Forelimb muscle (tissue), 1 donor: Measurements from ENCODE around the gene ARHGEF28. TPM values are rescaled to one million over a fixed set of nuclear protein-coding genes. Genes with fewer than 3 reads are reported as not detected.

ENCODE experiments used
- DNase-seq: peaks from one replicate; pipeline ENCODE4 v3.0.0-alpha.2; 2013; ENCODE audit warnings: low read depth
- polyA plus RNA-seq: library from polyadenylated mRNA; unstranded; fragments of 120-200 nt; gene quantifications from one replicate; pipeline ENCODE4 v1.2.1, GENCODE V29; 2013; ENCODE audit not compliant: insufficient read length

The ARHGEF28 gene
- polyA plus RNA-seq, 1 donor = 2.7 TPM

DNA sequence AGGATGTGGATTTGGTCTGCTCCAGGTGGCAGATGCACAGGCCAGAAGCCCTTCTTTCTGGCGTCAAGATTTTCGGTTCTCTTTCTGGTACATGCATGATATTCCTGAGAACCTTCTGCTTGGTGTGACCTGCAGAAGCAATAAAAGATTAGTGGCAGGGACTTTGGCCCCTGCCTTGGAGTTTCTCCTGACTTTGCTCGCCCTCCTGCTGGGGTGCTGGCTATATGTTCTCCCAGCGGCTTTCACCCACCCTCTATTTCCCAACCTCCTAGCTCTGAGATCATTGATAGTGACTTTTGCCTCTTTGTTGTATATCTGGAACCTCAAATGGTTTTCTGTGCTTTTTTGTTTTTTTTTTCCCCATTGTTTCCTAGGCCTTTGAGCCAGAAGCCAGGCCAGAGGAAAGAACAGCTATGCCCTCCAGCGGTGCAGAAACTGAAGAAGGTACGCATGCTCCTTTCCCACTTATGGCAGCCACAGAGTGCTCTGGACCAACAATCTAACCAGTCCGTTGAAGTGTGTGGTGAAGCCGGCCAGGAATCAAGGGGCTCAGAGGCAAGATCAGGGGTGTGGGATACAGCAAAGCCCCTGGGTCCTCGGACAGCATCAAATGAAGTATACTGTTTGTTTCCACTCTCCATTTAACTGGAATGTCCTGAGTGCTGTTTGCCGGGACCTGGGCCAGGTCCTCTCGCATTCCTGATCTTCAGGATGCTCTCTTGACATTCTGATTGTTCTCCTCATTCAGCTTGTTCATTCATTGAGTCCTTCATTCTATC lies 154.5 kb downstream of the ARHGEF28 start:
- no peak for DNase-seq

DNA sequence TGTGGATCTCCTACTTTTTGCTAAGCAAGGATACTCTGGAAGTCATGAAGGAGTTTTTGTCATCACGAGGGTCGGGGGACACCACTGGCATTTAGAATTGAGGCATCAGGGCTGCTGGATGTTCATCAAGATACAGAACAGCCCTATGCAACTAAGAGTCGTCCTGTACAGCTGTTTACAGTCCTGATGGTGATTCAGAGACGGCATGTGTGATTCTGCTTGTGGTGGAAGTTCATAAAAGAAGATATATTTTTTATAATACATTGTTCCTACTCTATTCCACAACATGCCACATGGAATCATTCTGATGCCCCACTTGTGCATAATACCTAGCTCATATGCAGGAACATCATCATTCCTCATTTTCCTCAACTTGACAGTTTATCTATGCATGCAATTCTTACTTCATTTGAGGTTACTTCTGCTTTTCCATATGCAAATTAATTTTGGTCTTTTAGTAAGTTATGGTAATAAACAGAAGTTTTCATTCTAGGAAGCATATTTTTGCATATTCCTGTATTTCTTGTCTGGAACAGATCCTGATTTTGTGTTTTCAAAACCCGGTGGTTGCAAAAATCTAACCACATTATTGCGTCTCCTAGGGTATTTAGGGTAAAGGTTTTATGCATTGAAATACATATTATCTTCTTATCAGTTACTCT lies 155.2 kb downstream of the ARHGEF28 start:
- DNase-seq = no peak

DNA sequence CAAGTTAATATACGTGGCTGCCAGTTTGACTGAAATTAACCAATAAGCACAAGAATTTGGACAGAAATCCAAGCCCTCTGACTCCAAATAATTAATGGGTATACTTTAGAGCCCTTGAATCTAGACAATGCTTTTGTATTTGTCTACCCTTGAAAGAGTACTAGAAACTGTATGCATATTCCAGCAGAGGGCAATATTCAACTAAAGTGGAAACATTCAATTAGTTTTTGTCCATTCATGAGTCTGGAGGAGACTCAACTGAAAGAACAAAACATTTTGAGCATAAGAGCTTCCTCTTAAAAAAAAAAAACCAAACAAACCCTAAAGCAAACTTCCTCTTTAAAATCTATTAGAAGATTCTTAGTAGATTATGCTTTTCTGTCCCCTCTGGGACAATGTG lies 157.8 kb downstream of the ARHGEF28 start:
- DNase-seq = no peak

DNA sequence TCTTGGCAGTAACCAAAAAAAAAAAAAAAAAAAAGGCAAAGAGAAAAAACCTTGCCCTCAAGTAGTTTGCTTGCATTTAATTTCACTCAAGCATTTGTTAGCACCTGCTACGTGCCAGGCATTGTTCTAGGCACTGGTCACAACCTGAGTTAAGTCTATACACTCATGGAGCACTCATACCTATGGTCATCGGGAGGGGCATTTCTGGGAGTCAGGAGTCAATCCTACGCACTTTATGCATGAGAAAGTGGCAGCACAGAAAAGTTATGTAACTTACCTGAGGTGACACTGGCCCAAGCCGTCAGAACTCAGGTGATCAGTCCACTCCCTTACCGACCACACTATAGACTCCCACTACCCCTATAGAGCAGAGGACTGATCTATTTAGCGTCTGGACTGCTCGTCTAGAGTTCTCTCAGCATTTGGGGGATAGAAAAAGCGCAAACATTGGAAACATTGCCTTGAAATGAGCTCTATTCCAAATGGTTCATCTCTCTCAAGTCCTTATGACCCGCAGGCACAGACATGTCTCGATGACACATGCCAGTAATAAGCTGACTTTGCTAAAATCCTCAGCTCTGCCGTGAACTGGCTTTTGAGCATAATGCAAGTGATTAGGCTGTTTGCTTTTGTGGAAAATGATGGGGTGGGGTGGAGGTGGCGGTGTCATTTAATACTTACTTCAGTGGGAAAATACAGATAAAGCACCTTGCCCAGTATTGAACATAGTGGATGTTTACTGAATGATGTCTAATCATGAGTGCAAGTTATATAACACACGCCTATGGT lies 160.2 kb downstream of the ARHGEF28 start:
- no peak for DNase-seq

DNA sequence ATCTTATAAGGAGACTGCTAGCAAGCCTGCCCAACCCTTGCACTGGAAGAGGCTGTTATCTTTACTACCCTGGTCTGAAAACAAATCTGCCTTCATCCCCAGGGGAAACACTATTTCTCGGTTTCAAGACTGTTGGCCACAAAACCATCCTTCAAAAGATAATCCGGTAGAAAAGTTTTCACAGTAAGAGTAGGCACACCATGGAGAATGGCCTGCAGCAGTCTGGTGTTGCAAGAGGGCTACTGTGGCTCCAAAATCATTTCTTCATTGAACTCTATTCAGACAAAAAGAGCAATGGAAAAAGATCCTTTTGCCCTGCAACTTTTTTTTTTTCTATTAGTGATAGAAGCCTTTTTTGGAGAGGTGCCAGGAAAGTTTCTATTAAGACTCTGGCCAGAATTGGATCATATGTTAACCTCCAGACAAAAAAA lies 163.9 kb downstream of the ARHGEF28 start:
- DNase-seq = no peak

DNA sequence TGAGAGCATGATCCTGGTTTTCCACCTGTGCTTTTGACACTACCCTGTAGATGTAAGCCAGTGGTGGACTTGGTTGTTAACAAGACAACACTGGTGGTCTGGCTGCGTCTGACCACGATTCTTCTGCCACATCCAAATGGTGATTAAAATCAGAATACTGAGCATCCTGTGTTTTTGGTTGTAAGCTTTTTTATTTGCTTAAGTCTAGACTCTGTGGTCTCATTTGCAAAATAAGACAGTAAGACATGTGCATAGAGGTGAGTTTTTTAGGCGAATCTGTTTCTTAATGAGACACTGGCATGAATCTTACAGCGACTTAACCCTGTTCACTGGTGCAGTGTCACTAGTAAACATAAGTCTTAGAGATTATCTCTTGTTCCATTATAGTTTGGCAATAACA lies 165.4 kb downstream of the ARHGEF28 start:
- DNase-seq = no peak

DNA sequence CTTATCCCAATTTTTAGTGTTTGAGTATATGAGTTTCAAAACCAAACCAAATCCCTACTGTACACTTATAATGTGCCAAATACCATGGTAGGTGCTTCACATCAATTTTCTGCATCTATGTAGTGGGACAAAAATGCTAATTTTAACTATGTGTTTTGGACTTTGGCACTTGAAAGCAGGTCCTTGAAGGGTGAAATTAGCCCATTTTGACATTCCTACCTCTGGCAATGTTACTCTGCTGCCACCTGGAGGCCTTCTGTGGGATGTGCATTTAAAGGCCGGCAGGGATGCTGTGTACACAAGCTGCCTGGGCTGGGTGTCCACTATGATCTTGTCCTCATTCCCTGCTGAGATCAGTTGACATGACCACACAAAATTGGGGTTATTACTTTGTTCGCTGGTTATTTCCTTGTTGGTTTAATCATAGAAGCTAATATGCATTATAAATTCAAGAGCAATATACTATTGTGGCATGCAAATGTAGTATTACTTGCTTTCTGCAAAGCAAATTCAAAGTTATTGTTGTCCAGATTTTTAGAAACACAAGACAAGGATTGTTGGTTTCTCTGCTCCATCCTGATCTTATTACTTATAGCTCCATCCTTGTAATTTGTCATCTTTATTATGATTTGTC lies 166.8 kb downstream of the ARHGEF28 start:
- DNase-seq = peak; percentile 31

DNA sequence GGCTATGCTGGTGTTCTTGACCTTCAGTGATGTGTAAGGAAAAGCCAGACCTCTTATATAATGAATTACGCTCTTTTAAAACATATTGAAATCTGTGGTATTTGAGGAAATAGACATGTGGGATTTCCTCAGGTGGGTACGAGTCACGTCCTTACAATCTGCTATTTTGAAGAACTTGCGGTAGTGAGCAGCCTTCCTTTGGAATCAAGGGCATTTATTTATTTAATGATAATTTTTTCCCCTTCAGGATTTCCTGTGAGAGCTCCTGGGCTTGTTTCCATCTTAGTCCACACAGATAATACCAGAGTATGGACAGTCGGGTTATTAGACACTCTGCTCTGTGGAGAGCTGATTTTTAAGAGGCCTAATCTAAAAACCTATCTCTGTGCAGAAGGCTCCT lies 167.9 kb downstream of the ARHGEF28 start:
- no peak for DNase-seq

DNA sequence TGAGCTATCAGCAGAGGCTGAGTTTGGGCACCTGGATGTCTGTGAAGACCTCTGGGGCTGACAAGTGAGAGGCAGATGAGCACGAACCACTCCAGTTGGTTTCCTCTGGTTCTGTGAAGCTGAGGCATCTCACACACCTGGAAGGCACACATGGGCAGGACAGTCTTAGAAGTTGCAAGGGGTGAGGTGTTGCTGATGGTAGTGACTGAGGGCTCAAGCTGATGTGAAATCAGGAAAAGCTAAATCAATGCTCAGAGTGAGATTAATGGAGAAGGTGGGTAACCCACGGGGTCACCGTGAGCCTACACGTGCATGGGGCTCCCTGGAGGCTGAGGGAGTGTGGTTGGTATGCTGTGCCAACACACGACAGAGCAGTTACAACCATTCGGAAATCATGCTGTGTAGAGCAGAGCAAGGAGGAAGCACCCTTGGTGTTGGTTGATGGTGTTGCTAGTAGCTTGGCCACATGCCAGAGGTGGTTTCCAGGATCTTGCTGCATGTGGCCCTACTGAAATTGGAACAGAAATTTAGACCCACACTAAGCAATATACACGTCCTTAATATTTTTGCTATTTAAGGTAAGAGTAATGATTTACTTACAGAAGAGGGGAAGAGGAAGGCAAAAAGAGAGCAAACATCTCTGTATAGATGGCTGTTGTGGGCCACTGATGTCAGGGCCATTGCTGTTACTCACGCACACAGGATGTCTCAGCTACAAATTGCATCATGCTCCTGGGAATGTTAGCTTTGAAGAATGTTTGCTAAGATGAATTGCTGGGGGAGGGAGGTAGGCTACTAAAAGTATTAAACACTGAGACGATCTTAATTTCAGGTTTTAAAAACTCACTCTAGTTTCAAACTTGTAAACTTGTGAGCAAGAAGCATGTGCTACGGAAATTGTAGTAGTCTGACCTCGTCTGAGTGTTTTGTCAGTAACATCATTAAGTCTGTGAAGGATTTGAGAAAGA lies 170.5 kb downstream of the ARHGEF28 start:
- no peak for DNase-seq

DNA sequence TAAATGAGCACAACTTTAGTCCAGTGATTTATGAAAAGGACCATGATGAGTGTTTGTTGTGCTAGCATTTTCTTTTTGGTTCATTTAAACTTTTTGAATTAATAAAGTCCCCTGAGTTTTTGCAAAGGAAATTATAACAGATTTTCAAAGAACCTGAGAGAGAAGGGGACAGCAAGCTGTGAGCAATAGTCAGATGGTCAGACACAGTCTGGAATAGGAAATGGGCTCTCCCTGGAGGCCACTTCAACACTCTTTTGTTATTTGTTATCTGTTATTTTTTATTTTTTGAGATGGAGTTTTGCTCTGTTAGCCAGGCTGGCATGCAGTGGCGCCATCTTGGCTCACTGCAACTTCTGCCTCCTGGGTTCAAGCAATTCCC lies 171.1 kb downstream of the ARHGEF28 start:
- no peak for DNase-seq

DNA sequence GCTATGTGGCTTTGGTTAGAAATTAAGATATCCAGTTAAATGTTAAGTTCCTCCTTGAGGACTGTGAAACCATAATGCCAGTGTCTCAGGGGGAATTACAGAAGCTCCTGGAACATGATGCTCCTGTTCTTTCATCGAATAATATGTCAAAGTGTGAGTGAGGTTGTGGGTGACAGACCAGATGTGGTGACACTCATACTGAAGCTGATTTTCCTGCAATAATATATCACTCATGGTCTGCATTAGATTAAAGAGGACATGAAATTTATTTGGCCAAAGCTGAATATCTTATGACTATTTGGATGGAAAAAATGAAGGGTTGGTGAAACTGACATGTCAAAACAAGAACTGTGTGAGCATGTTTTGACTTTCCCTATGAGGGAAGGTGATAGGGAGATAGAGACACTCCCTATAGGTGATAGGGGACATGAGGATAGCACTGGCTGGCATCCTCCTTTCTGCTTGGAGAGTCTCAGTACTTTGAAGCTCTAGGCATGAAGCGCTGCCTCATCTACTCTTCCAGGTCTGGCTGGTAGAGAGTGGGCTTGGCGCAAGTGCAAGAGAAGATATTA lies 173.5 kb downstream of the ARHGEF28 start:
- no peak for DNase-seq

DNA sequence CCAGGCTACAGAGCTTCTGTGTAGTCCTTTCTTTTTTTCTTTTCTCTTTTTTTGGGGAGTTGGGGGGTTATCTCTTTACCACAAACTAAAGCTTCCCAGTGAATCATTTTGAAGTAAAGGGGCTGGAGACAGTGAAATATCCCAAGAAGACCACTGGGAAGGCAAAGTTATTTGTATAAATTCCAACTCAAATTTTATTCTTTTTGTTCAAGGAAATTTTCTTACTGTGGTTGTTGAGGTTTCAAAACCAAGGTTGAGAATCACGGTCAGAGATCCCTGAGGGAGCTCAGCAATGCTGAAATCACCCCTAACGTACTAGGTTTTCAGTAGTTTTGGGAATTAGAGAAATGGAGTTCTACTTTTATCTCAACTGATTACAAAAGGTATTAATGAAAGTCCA lies 175.7 kb downstream of the ARHGEF28 start:
- no peak for DNase-seq

DNA sequence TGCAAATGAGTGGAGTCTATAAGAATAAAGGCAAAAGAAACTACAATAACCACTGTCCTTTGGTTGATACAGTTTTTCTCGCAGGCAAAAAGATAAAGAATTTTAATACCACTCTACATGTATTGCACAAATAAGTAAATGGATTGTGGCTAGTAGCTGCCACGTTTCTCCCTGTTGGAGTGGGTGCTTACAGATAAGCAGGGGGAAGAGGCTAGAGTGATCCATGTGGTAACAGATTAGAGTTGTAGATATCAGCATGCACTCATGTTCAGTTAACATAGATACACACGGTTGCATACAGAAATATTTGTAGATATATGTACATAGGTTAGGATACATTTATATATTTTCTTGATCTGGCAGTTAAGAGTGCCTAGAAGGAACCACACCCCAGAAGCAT lies 179.5 kb downstream of the ARHGEF28 start:
- no peak for DNase-seq

DNA sequence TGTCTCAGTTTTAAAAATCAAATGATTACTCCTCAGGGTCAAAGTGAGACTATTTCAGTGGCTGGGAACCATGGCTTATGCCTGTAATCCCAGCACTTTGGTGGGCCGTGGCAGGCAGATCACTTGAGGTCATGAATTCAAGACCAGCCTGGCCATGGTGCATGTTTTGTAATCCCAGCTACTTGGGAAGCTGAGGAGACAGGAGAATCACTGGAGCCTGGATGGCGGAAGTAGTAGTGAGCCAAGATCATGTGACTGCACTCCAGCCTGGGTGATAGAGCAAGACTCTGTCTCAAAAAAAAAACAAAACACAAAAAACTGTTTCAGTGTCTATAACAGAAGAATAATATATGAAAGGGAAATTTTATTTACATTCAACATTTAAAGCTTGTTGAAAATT lies 182.9 kb downstream of the ARHGEF28 start:
- no peak for DNase-seq

DNA sequence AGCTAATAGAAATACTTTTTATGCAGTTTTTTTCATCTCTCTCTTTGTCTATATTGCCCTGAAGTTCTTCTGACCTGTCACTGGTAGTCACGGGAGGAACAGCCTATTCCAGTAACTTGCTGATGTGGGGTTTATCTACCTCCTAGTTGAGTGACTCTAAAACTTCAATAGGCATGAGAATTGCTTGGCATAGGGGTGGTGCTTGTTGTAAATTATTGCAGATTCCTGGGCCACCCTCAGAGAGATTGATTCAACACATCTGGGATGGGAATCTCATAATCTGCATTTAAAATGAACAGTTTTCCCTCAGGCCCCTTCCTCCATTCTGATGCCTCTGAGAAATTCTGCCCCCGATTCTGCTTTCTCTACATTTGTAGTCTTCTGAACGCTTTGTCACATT lies 184.4 kb downstream of the ARHGEF28 start:
- no peak for DNase-seq

DNA sequence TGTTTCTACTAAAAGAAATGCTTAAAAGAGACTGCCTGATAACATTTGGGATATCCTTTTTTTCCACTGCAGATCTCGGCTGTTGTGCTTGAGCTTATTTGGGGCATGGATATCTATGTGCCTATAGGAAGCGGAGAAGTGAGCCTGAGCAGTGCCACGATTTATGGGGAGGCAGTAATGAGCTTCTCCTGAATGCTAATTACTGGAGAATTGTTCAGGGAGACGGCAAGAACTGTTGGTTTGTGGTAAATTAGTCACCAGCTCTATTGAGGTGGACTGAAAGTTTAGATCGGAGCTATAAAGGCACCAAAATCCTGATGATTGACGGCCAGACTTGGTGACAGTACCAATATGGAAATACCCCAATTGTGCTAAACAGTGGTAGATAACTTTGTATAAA lies 186.5 kb downstream of the ARHGEF28 start:
- no peak for DNase-seq

DNA sequence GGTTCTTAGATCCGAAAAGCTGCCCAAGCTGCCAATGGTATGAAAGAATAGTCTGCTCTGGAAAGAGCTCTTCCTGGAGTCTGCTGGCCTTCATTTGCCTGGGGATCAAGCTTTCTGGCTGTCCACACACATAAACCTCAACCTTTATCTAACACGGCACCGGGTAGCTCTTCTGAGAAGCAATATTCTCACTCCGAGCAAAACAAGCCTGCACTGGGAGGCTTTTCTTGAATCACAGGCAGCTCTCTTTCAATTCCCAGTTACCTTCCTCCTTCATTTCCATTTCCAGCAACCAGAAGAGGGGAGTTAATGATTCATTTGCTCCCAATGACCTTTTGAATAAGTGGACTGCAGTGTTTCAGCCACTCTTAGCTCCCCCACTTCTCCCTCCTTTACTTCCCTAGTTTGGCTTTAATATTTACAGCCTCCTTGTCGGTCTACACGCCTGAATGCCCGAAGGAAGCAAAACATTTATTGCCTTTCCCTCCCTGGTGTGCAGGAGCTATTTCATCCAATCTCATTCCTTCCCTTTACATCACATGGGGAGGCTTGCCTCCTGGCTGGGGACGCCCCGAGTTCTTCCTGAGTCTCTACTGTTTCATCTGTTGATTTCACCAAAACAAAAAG lies 187.1 kb downstream of the ARHGEF28 start:
- DNase-seq = no peak

DNA sequence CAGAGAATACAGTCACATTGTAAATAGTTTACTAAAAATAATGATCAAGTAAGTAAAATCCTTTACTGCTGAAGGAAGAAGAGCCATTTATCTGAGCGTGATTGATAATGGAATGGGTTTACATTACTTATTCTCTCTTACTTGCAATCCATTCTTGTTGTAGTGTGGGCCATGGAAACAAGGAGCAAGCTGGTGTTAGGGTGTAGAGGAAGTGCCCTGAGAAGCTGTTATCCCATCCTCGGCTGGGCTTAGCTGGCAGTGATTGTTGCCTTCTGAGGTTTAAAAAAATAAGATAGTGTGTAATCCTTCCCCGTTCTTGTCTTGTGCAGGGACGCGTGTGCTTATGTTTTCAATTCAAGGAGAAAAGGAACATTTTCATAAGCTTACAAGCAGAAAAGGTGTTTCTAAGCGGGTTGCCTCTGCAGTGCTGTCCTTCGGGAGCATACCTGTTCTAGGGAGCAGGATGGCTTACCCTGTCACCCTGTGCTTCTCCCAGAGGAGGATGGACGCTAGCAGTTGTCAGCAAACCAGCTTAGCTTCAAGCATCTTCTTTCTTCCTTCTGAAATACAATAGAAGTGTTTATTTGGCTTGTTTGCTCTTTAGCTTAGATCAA lies 188.3 kb downstream of the ARHGEF28 start:
- DNase-seq = no peak

DNA sequence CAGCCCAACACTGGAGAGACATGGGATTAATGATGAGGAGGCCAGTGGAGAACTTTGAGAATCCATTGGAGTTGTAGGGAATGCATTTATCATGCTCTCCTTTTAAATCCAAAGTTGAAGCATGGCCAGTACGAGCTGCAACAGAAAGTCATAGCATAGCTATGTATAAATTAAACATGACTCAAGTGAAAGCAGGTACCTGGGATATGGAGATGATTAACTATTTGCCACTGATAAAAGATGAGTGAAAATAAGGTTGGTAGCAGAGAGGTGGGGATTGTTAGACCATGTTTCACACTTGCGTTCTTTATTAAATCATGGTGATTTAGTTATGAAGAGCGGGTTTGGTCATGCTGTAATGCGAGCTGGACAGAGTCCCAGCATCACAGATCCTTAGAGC lies 189.6 kb downstream of the ARHGEF28 start:
- no peak for DNase-seq
